GM18907 (cell line): Measurements from ENCODE around the gene NFIL3.
A peak's percentile ranks its signal among the peaks of the same experiment; 100 is the strongest.

Experiments used
- ATAC-seq: cut with Tn5 transposase; IDR thresholded peaks from one replicate; pipeline ENCODE4 v1.9.1; 2021; ENCODE audit warnings: mild to moderate bottlenecking, moderate library complexity; ENCODE audit not compliant: unreplicated experiment

The NFIL3 gene

GRCh38 chr9:91422758-91423711 lies 597 bp downstream of the NFIL3 start:
- ATAC-seq, result peak; percentile 36

DNA sequence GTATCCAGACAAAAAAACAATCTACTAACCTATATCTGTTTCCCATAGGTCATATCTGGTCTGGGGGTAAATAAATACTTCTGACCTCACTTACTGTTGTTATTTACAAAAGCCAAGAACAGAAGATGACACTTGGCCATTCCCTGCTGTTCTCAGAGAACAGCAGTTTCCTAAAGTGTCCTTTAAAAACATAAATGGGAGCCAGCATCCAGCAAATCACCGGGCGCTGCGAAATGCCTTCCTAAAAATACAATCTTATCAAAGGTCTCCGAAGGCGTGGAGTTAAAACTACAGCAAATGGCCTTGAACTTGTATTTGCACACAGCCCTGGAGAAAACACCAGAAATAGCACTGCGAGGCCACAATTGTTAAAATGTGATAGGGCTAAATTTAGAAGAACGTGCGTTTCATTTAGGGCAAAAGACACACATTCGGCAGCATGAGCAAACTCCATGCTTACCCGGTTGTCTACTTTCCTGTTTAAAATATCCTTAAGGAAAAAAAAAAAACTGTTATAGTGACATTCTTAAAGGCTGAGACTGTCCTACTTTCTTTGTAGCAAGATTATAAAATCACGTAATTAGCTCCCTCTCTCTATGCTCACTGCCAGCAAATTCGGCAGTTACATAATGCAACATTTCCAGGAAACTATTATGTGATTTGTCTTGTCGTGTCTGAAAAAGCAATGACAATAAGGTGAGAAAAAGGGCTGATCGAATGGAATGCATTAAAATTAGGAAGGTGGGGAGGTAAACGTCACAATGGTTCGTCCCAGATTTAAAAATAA lies 1.5 kb downstream of the NFIL3 start:
- no peak for ATAC-seq

GRCh38 chr9:91421128-91421765 lies 2.4 kb downstream of the NFIL3 start:
- no peak for ATAC-seq

- no peak for ATAC-seq
Observed at GRCh38 chr9:91420501-91421127, 3.0 kb downstream of the NFIL3 start.

GRCh38 chr9:91419222-91420191 lies 4.1 kb downstream of the NFIL3 start:
- no peak for ATAC-seq

GRCh38 chr9:91418215-91418610 lies 5.4 kb downstream of the NFIL3 start:
- no peak for ATAC-seq

DNA sequence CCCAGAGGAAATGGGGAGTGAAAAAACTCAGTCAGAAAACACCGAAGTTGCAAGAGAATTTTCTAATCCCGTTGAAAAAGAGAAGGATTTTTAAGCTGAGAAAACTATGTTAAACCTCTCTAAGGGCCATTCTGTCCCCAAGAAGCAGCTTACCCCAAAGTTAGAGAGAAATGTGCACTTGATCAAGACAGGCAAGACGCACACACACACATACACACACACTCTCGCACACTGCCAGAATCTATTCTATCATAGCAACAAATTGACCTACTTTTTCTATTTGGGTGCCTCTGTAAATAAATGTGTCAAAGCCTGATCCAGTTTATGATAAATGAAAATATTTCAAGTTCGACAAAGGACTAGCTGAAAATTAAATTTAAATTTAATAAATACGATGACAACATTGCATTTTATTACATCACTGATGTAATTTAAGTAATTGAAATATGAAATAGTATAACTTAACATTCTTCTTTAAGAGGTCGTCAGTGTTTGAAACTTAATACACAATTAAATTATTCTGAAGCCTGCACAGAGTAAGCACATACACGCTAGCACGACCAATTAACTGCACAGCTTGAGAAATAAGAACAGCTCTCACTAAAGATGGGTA lies 5.9 kb downstream of the NFIL3 start:
- no peak for ATAC-seq

GRCh38 chr9:91416096-91416712 lies 7.4 kb downstream of the NFIL3 start:
- ATAC-seq, result no peak

GRCh38 chr9:91415290-91415689 lies 8.3 kb downstream of the NFIL3 start:
- peak; percentile 93 for ATAC-seq

- no peak for ATAC-seq
Observed at GRCh38 chr9:91412941-91413340, 10.7 kb downstream of the NFIL3 start.

DNA sequence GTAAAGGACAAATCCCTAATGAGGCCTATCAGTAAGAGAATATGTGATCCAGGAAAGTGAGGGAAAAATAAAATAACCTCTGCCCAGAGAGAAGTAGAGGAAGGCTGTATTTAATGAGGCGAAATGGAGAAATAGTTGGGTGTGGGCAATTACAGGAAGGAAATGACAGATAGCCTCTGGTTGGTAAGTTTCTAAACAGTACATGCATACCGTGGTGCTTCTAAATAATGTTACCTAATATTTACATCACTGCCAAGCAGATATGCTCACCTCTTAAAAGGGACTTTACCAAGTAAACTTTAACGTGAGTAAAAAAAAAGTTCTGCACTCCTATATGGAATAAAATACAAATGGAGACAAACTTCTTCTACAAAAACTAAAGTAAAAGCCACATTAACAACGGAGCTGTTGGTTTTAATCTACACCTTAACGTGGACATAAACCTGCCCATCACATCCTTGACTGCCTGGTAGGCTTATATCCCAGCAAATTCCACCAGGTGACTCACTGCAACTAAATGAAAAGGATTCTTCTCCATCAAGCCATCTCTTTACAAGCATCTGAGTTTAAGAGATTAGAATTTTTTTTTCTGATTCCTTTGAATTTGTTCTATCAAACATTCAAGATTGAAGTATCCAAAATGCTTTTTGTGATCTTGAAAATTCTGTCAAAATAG lies 12.4 kb downstream of the NFIL3 start:
- no peak for ATAC-seq

DNA sequence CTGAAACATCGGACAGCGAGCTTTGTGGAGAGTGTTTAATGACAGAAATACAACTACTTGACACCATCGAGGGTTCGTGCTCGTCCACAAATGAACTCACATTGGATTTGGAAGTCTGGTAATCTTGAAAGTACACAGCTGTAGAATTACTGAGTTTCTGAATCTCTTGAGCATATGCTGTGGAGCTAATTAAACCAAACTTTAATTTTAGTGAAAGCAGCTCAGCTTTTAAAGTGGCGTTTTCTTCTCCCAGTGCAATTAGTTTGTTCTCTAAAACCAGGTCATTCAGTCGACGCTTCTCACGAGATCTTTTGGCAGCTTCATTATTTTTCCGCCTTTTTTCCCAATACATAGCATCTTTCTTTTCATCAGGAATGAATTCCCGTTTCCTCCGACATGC lies 13.5 kb downstream of the NFIL3 start:
- ATAC-seq, result no peak

- ATAC-seq, result no peak
Observed at GRCh38 chr9:91408475-91408874, 15.2 kb downstream of the NFIL3 start.

- ATAC-seq, result no peak
Observed at GRCh38 chr9:91407580-91408318, 15.9 kb downstream of the NFIL3 start.

GRCh38 chr9:91405343-91406077 lies 18.1 kb downstream of the NFIL3 start:
- ATAC-seq, result no peak

- no peak for ATAC-seq
Observed at GRCh38 chr9:91403665-91404543, 19.7 kb downstream of the NFIL3 start.
